NCI-H82 treated with DMSO at 0.1 percent for 48 hours (cell line): ENCODE data around the gene GPR156.

Experiments used
- DNase-seq: peaks from one replicate; lab custom pipeline; 2025; ENCODE audit not compliant: unreplicated experiment; lab: John Stamatoyannopoulos, UW

GPR156 gene

DNA sequence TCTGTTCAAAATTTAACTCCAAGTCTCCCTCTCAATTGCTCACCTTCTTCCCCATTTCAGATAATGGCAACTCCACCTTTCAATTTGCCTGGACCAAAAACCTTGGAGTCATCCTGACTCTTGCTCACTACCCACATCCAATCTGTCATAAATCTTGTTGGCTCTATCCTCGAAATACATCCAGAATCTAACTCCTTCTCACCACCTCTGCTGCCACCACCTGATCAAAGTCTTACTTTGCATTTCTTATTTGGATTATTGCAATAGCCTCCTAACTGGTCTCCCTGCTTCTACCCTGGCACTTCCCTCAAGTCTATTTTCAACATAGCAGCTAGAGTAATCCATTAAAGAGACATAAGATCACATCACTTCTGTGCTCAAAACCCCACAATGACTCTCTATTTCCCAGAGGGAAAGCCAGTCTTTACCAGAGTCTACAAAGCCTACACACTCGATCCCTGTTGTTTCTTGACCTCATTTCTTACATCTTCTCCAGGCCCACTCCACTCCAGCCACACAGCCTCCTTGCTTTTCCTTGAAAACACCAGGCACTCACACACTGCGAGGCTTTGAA is 86.6 kb downstream of the GPR156 start:
- DNase-seq: peak; percentile 36

DNA sequence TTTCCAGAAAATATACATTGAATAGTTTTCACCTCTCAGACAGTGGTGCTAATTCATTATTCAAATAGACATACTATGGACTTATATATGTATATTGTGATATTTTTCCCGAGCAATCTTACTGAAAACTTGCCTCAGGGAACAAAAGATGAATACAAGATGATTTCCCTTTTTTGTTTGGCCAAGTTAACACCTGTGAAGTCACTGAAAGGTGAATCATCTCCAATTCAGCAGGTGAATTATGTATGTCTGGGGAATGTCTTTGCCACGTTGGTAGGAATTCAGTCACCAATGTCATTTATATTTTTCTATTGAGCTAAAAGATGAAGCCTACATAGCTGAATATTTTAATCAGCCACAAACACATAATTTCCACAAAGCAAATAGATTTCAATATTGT is 88.2 kb downstream of the GPR156 start:
- DNase-seq: no peak

DNA sequence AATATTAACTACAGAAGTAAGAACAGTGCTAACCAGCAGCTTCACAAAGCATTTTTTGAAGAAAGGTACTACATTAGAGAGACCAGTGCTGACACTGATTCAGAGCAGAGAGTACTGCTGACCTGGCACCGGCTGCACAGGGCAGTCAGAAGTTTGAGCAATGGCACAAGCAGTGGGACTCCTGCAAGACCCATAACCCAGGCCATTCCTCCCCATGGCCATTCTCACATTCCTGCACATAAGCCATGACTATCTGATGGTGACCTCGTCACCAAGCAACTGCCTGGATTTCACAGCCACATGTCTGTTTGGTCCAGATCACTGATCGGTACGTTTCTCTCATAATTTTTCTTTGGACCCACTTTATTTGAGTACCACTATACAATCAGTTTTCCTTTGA is 88.7 kb downstream of the GPR156 start:
- no peak for DNase-seq

DNA sequence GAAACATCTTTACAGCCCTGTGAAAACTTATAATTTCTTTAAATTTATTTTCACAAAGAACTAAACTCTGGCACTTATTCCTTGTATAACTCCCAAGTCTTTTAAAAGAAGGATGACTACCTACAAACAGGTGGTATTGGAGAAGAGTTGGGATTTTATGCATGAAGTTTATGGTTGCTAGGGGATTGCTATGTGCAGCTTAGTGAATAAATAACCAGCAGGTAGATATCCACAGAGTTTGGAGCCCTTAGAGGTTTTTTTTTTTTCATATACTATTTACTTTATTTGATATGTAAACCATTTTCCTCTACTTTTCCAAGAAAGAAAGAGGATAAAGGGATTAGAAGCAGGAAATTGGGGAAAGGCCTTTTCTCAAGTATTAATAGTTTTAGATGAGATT is 91.5 kb downstream of the GPR156 start:
- no peak for DNase-seq

DNA sequence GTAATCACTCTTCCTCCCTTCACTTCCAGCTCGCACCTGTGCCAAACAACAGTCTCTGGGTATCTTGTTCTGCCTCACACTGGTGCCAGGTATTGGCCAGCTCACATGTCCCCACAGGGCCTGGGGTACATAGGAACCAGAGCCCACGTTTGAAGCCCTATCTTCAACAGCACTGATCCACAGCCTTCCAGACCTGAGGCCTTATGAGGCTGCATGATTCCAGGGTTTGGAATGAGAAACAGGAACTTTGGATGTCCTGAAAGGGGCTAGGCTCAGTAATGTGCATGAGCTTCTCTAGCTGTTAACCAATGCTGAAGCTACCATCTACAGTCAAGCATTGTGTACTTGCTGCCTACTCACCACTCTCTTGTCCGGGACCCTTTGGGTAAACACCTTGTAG is 92.4 kb downstream of the GPR156 start:
- no peak for DNase-seq

DNA sequence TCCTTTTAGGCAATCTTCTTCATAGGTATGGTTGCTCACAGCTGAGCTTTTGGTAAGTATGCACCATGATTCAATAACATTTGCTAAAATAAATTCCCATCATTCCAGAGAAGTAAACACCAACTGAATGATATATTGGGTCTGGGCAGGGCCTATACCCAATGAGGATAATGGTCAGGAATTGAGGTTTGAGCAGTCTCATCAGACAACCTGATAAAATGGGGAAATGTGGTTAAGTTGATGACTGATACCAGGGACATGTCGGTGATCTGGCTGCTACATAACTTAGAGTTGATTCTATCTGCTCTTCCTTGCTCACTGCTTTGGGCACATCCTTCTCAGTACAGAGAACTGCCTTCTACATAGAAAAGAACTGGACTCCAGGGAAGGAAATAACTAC is 92.9 kb downstream of the GPR156 start:
- DNase-seq: no peak

DNA sequence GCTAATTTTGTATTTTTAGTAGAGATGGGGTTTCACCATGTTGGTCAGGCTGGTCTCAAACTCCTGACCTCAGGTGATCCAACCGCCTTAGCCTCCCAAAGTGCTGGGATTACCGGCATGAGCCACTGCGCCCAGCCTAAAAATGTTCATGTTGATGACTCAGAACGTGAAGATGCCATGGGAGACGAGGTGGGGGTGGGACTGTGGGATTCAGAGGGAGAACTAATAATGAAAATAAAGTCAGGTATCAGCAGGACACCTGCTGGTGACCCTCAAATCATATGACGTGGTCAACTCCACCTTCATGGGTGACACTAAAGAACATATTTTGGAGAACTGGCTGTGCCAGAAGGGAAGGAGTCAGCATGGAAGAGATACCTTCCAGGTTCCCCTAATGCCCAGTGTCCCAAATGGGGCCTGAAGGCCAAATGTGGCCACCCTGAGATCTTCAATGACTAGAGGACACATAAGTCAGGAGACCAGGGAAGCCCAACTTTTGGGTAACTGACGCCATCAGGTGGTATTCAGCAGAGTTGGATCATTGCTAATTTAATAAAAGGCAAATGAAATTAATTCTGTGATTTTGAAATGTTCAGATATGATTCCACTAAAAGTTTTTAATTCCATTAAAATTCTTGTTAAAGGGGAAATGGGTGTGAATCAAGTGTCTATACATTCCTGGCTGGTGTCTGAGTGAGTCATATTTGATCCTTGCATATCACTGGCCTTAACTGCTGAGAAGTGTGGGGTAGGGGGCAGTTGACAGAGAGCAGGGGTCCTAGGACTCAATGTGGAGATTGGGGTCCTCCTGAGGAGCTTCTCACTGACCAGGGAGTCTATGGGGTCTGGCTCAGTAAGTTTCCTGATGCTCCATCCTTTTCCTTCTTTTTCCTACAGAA is 102.2 kb downstream of the GPR156 start:
- DNase-seq: no peak

DNA sequence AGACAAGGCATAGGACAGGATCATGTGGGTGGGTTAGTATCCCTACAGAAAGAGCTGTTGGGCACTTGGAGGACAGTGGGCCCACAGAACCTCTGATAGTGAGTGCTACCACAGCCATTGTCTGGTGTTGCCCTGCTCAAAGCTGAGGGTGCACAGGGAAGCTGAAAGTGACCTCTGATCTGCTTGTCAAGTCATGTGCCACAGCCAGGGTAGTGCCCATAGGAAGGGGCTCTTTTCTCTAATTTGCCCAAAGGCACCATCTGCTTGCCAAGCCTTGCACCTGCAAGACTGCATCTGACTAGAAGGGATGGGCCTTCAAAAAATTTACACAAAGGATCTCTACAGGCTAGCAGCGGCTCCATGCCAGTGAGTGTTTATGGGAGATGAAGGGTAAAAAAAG is 103.4 kb downstream of the GPR156 start:
- DNase-seq: no peak

DNA sequence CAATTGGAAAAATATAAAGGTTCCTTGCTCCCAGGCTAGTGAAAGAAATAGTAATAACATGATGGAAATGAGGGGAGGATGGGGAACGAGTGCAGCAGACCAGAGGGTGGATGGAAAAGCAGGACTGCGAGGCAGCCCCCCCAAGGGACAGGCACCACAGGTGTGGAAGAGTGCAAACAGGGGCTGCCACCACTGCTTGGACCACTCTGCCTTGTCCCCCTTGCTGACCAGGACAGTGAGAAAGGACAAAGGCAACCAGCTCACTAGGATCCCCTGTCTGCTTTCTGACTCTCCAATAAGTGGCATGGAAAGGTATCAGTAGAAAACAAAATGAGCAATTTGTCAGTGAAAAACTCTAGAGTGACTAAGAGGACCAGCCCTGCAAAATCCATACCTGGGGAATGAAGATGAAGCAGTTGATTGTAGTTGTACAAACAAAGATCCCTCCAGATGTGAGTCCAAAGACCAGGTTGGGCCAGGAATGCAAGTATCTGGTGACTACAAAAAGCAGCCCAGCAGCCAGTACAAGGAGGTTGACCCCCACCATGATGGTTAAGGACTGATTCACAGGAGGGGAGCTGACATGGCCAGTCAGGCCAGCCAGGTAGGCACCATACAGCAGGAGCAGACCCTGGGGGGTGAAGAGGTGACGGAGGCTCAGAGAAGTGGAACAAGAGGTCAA is 104.2 kb downstream of the GPR156 start:
- DNase-seq: no peak

DNA sequence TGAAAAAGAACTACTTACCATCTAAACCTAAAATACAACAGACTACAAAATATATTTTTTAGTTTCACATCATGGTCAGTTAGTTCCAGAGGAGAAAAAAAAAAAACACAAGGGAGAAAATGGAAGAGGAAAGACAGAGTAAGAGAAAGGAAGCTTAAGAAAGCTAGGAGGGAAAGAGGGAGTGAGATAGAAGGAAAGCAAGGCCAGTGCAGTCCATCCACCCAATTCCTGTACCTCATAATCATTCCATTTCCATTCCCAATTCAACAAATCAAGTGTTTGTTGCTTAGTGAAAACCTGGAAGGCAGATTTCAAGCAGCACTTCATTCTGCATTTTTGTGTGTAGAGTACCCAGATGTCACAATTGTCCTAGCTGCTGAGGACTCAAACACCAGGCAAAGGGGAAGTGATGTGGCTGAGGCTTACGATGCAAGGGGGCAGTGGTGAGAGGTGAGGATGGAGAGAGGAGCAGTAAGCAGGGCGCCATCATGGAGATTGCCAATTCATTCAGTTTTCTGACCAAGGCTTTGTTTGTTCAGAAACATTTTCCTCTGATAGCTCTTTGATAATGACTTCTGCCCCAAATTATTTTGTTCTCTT is 107.2 kb downstream of the GPR156 start:
- DNase-seq: no peak

DNA sequence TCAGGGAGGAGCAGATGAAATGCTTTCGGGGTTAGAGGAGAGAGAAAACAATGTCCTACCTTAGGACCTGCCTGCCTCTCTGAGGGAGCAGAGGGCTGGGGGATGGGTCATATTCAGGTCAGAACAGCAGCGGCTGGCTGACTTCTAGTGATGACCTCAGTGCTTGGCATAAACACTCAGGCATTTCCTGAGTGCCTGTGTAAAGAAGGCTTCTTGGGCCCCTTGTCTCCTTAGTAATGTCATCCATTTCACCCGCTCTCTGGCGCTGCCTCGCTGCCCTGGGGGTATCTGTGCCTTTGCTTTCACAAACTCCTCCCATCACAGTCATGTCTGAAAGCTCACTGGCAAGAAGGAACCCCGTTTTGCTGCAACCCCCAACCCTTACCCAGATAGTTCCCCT is 107.9 kb downstream of the GPR156 start:
- DNase-seq: no peak

DNA sequence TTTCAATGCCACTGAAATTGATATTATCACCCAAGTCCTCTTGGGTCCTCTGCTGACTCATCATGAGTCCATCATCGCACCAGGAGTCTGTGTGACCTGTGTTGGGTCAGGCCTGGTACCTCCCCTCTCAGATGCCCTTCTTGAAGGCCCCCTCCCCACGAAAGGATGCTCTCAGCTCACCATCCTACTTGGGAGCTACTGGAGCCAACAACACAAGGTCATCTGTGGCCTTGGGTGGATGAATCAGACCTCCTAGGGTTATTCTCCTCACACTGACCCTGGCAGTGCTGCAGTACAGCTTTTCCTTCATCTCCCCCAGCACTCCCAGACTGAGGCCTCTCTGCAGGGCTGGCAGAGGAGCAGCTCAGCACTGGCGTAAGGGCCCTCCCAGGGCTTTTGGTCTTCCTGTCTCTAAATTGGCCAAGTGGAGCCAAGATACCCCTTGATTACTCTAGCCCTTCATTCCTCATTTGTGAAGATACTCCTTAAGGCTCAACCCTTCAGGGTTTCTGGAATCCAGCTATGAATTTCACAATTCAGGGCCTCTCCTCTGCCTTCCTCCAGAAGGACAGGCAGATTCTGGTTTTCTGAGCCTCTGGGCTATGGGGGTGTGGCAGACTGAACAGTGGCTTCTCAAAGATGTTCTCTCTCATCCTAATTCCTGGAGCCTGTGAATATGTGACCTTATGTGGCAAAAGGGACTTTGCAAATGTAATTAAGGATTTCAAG is 110.0 kb downstream of the GPR156 start:
- no peak for DNase-seq

DNA sequence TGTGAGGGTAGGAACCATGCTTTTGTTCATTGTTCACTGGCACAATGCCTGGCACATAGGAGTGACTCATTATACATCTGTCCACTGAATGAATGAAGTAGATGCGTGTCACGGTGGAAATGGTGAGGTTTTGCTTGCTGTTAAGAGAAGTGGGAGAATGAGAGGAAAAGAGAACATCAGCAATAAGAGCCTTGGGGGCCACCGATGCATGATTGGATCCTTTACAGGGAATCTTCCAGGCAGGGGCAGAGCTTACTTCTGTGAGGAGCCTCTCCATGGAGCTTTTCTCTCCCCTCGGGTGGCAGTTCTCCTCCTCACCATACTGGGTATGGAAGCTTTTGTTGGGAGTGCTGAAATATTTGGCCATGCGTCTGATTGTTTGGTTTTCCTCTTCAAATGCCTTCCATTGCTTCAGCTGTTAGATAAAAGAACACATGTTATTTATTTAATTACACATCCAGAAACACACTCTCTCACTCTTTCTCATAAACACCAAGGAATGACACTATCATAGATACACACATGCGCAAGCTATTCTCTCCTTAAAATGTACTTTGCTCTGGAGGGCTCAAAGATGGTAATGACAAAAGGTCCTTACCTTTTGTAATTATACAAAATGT is 111.9 kb downstream of the GPR156 start:
- DNase-seq: no peak

DNA sequence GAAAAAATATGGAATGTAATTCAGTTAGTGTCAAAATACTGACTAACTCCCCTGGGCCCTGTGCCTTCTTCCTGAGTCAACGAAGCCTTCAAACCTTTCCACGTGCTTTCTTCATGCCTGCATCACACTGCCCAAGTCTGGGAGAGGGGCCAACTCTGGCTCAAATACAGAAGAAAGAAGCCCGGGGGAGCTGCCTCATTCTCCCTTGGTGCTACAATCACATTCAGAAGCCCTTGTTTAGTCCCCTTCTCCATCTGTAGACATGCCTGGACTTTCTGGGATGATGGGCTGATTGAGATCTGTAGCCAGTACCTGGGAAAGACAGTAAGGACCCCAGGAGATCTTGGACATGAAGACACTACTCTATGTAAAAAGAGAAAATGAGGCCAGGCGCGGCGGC is 113.0 kb downstream of the GPR156 start:
- no peak for DNase-seq

DNA sequence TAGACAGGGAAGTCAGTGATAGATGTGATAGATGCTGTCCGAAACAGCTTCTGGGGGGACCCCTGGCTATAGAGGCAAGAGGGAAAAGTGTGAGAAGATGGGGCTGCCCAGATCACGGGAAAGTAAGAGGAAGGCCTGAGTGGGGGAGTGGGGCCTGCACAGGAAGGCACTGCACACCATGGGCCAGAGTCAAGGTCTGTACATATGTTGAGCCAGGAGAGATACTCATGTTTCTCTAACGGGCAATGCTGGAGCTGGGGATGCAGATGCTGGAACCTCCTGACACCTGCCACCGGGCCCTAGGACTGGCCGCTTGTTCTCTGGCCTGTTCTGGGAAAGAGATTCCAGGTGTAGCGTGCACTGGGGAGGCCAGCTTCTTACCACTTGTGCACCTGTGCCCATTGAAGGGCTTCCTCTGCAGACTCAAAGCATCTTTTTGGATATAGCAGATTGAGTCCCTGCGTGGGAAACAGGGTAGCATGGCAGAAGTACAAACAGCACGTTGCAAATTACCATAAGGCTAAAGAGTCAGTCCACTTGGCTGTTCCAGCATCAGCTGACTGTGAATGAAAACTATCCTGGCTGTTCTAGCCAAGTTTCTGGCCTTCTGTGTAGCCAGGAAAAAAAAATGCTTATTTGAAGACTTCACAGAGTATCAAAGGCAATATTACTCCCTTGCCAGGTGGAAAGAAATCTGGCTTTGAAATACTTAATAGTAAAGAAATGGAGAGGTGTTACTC is 113.7 kb downstream of the GPR156 start:
- no peak for DNase-seq

DNA sequence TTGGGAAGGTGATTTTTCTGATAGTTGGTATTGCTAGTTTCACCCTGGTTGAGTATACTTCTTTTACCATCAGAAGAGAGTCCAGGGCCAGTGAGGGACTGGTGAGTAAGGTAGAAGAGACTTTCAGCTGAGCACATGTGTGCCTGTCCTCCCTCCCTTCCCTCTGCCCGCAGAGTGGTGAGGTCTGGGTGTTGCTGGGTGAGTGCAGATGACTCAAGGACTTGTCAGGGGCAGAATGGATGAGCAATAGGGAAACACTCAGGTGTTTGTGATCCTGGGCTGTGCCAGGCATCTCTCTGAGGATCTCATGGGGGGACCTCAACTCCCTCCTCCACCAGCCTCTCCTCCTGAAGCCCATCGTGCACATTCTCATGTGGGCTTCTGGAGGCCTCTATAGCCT is 114.8 kb downstream of the GPR156 start:
- DNase-seq: no peak

DNA sequence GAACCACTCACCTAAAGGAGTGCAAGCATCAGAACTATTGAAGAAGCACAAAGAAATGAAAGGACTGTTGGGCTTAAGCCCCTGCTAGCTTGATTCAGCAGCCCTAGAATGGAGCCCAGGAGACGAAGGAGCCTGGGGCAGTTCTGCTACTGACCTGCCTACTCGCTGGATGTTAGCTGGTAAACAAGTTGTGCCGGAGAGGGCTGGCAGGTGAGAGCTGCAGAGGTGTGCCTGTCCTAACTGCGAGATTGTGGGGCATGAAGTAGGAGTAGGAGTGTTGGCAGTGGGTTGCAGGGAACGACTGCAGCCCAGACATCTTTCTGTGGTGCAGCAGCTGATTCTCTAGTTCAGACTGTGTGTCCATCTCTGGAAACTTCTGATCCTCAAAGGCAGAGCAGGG is 115.6 kb downstream of the GPR156 start:
- no peak for DNase-seq

DNA sequence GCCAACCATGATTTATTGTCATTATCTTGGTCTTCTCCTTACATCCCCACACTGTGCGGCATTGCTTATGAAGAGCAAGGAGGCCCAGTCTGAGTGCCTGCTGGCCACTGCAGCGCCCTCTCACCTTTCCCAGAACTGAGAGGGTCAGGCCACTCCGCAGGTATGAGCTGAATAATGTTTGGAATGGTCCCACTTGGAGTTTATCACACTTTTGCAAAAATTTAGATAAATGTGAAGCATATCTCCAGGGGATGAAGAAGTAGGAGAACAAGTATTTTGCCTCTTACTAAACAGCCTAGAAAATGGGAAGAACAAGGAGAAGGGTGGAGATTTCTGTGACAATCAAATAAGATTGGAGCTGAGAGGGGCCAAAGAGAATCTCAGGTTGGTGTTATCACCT is 116.4 kb downstream of the GPR156 start:
- no peak for DNase-seq

DNA sequence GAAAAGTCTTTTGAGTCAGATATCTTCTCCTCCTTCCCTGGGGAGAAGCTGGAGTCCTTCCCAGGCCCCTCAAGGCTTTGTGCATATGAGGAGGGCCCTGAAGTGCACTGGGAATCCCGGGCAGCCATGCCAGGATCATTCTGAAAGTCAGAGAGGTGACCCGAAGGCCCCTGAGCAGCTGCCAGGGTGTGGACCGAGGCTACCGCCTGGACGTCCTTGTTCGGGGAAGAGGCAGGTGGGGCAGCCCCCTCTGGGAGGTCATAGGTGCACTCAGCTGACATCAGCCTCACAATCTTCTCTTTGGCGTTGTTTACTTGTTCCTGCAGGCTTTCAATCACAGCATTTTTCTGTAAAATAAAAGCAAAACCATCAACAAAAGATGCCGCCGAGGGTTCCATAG is 117.0 kb downstream of the GPR156 start:
- no peak for DNase-seq

DNA sequence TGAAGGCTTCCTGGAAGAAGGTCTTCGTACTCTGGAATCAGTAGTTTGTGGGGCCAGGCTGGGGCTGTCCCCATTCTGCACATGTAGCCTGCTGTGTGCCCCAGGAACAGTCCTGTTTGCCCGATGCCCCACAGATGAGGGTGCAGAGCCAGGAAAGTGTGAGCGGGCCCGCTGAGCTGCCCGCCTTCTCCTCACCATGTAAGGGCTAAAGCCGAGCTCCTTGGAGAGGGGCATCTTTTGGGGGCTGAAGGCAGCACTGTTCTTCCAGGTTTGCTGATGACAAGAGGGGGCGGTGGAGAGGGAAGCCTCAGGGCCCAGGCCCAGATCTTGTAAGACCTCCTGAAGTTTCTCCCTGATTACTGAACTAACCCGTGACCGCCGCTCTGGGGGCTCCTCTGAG is 117.5 kb downstream of the GPR156 start:
- DNase-seq: no peak
